ENCODE data around the gene CFAP251.
"Not testable (repeated sequence)": the region's sequence is repeated elsewhere in the genome, so short reads cannot be mapped to it uniquely, and the experiment has no call there.

Gene CFAP251

GRCh38 chr12:122029620-122030423 is 111.4 kb downstream of the CFAP251 start:
- H2AFZ ChIP-seq (ENCODE audit: low read length, unreplicated experiment), result no peak overlapping the region
- H3K36me3 ChIP-seq (ENCODE audit: insufficient read depth, low read length), result no peaks in the 10 kb centered on the region
- no peak overlapping the region for H3K4me3 ChIP-seq (ENCODE audit: low read depth, low read length)
- H3K27ac ChIP-seq (ENCODE audit: low read depth, low read length), result no peak overlapping the region
- H3K4me1 ChIP-seq (ENCODE audit: control insufficient read depth, insufficient read depth, low read length, unreplicated experiment), result no peaks in the 10 kb centered on the region
- no peaks in the 10 kb centered on the region for H3K27me3 ChIP-seq (ENCODE audit: insufficient read depth, low read length)
- peaks cover 6% of the 10 kb centered on the region for H3K79me2 ChIP-seq (ENCODE audit: control insufficient read depth, insufficient read depth, low read length, unreplicated experiment)

GRCh38 chr12:122030424-122031035 is 112.1 kb downstream of the CFAP251 start:
- no peaks in the 10 kb centered on the region for H3K4me1 ChIP-seq (ENCODE audit: control insufficient read depth, insufficient read depth, low read length, unreplicated experiment)
- no peaks in the 10 kb centered on the region for H3K36me3 ChIP-seq (ENCODE audit: insufficient read depth, low read length)
- no peak overlapping the region for H3K27ac ChIP-seq (ENCODE audit: low read depth, low read length)
- no peak overlapping the region for H2AFZ ChIP-seq (ENCODE audit: low read length, unreplicated experiment)
- no peaks in the 10 kb centered on the region for H3K27me3 ChIP-seq (ENCODE audit: insufficient read depth, low read length)
- H3K79me2 ChIP-seq (ENCODE audit: control insufficient read depth, insufficient read depth, low read length, unreplicated experiment), result peaks cover 6% of the 10 kb centered on the region
- no peak overlapping the region for H3K4me3 ChIP-seq (ENCODE audit: low read depth, low read length)

- Histone ChIP-seq H3K4me3 (ENCODE audit: low read depth, low read length) (no peak overlapping the region), H3K27ac (ENCODE audit: low read depth, low read length) (no peak overlapping the region), H3K4me1 (ENCODE audit: control insufficient read depth, insufficient read depth, low read length, unreplicated experiment) (no peaks in the 10 kb centered on the region), H3K79me2 (ENCODE audit: control insufficient read depth, insufficient read depth, low read length, unreplicated experiment) (peaks cover 2% of the 10 kb centered on the region), H3K27me3 (ENCODE audit: insufficient read depth, low read length) (no peaks in the 10 kb centered on the region), H3K36me3 (ENCODE audit: insufficient read depth, low read length) (no peaks in the 10 kb centered on the region), H2AFZ (ENCODE audit: low read length, unreplicated experiment) (no peak overlapping the region)
Measured at GRCh38 chr12:122031342-122032216, 113.2 kb downstream of the CFAP251 start.

GRCh38 chr12:122032580-122032979 is 114.2 kb downstream of the CFAP251 start:
- no peaks in the 10 kb centered on the region for H3K4me1 ChIP-seq (ENCODE audit: control insufficient read depth, insufficient read depth, low read length, unreplicated experiment)
- no peaks in the 10 kb centered on the region for H3K27me3 ChIP-seq (ENCODE audit: insufficient read depth, low read length)
- no peaks in the 10 kb centered on the region for H3K36me3 ChIP-seq (ENCODE audit: insufficient read depth, low read length)
- no peak overlapping the region for H2AFZ ChIP-seq (ENCODE audit: low read length, unreplicated experiment)
- no peak overlapping the region for H3K27ac ChIP-seq (ENCODE audit: low read depth, low read length)
- no peak overlapping the region for H3K4me3 ChIP-seq (ENCODE audit: low read depth, low read length)
- no peaks in the 10 kb centered on the region for H3K79me2 ChIP-seq (ENCODE audit: control insufficient read depth, insufficient read depth, low read length, unreplicated experiment)

GRCh38 chr12:122035292-122035691 is 116.9 kb downstream of the CFAP251 start:
- no peaks in the 10 kb centered on the region for H3K79me2 ChIP-seq (ENCODE audit: control insufficient read depth, insufficient read depth, low read length, unreplicated experiment)
- no peaks in the 10 kb centered on the region for H3K36me3 ChIP-seq (ENCODE audit: insufficient read depth, low read length)
- H3K27ac ChIP-seq (ENCODE audit: low read depth, low read length), result no peak overlapping the region
- H2AFZ ChIP-seq (ENCODE audit: low read length, unreplicated experiment), result no peak overlapping the region
- no peaks in the 10 kb centered on the region for H3K4me1 ChIP-seq (ENCODE audit: control insufficient read depth, insufficient read depth, low read length, unreplicated experiment)
- H3K4me3 ChIP-seq (ENCODE audit: low read depth, low read length), result no peak overlapping the region
- no peaks in the 10 kb centered on the region for H3K27me3 ChIP-seq (ENCODE audit: insufficient read depth, low read length)

- no peaks in the 10 kb centered on the region for H3K36me3 ChIP-seq (ENCODE audit: insufficient read depth, low read length)
- H3K79me2 ChIP-seq (ENCODE audit: control insufficient read depth, insufficient read depth, low read length, unreplicated experiment), result no peaks in the 10 kb centered on the region
- H3K27ac ChIP-seq (ENCODE audit: low read depth, low read length), result no peak overlapping the region
- H2AFZ ChIP-seq (ENCODE audit: low read length, unreplicated experiment), result no peak overlapping the region
- H3K27me3 ChIP-seq (ENCODE audit: insufficient read depth, low read length), result no peaks in the 10 kb centered on the region
- H3K4me3 ChIP-seq (ENCODE audit: low read depth, low read length), result no peak overlapping the region
- no peaks in the 10 kb centered on the region for H3K4me1 ChIP-seq (ENCODE audit: control insufficient read depth, insufficient read depth, low read length, unreplicated experiment)
Measured at GRCh38 chr12:122036153-122036552, 117.8 kb downstream of the CFAP251 start.

GRCh38 chr12:122040579-122041386 is 122.4 kb downstream of the CFAP251 start:
- Histone ChIP-seq H3K79me2 (ENCODE audit: control insufficient read depth, insufficient read depth, low read length, unreplicated experiment) (no peaks in the 10 kb centered on the region), H3K4me1 (ENCODE audit: control insufficient read depth, insufficient read depth, low read length, unreplicated experiment) (no peaks in the 10 kb centered on the region), H3K4me3 (ENCODE audit: low read depth, low read length) (no peak overlapping the region), H3K27ac (ENCODE audit: low read depth, low read length) (no peak overlapping the region), H2AFZ (ENCODE audit: low read length, unreplicated experiment) (no peak overlapping the region), H3K36me3 (ENCODE audit: insufficient read depth, low read length) (peaks cover 7% of the 10 kb centered on the region; the same call in 1 of the 2 replicates), H3K27me3 (ENCODE audit: insufficient read depth, low read length) (no peaks in the 10 kb centered on the region)

- not testable (repeated sequence) for H3K4me1 ChIP-seq (ENCODE audit: control insufficient read depth, insufficient read depth, low read length, unreplicated experiment); H3K27ac ChIP-seq (ENCODE audit: low read depth, low read length); H3K79me2 ChIP-seq (ENCODE audit: control insufficient read depth, insufficient read depth, low read length, unreplicated experiment); H3K36me3 ChIP-seq (ENCODE audit: insufficient read depth, low read length); H3K27me3 ChIP-seq (ENCODE audit: insufficient read depth, low read length); H2AFZ ChIP-seq (ENCODE audit: low read length, unreplicated experiment); H3K4me3 ChIP-seq (ENCODE audit: low read depth, low read length)
Measured at GRCh38 chr12:122041458-122041857, 123.1 kb downstream of the CFAP251 start.

- H3K36me3 ChIP-seq (ENCODE audit: insufficient read depth, low read length), result peaks cover 7% of the 10 kb centered on the region; the same call in 1 of the 2 replicates
- H3K4me3 ChIP-seq (ENCODE audit: low read depth, low read length), result no peak overlapping the region
- no peak overlapping the region for H2AFZ ChIP-seq (ENCODE audit: low read length, unreplicated experiment)
- H3K27ac ChIP-seq (ENCODE audit: low read depth, low read length), result no peak overlapping the region
- no peaks in the 10 kb centered on the region for H3K4me1 ChIP-seq (ENCODE audit: control insufficient read depth, insufficient read depth, low read length, unreplicated experiment)
- no peaks in the 10 kb centered on the region for H3K27me3 ChIP-seq (ENCODE audit: insufficient read depth, low read length)
- no peaks in the 10 kb centered on the region for H3K79me2 ChIP-seq (ENCODE audit: control insufficient read depth, insufficient read depth, low read length, unreplicated experiment)
Measured at GRCh38 chr12:122042910-122043309, 124.5 kb downstream of the CFAP251 start.

GRCh38 chr12:122043476-122043875 is 125.1 kb downstream of the CFAP251 start:
- Histone ChIP-seq H3K4me3 (ENCODE audit: low read depth, low read length) (no peak overlapping the region), H3K27ac (ENCODE audit: low read depth, low read length) (no peak overlapping the region), H3K27me3 (ENCODE audit: insufficient read depth, low read length) (no peaks in the 10 kb centered on the region), H2AFZ (ENCODE audit: low read length, unreplicated experiment) (no peak overlapping the region), H3K36me3 (ENCODE audit: insufficient read depth, low read length) (peaks cover 7% of the 10 kb centered on the region; the same call in 1 of the 2 replicates), H3K79me2 (ENCODE audit: control insufficient read depth, insufficient read depth, low read length, unreplicated experiment) (no peaks in the 10 kb centered on the region), H3K4me1 (ENCODE audit: control insufficient read depth, insufficient read depth, low read length, unreplicated experiment) (no peaks in the 10 kb centered on the region)

Measured in ACC112 (cell line).